Keratinocyte (primary cell): Measurements from ENCODE around the gene GNG4. TPM values are rescaled to one million over a fixed set of nuclear protein-coding genes. Genes with fewer than 3 reads are reported as not detected.
"Not testable (repeated sequence)": the region's sequence is repeated elsewhere in the genome, so short reads cannot be mapped to it uniquely, and the experiment has no call there.

Experiments
- DNase-seq: peaks from one replicate; pipeline ENCODE4 v3.0.0-alpha.2; 2011; ENCODE audit warnings: low read depth, missing footprints, low spot score
- FAIRE-seq: peaks from 2 replicates; lab custom pipeline; 2011; peaks lifted over from hg19 to GRCh38; lab: Jason Lieb, UNC
- H2AFZ ChIP-seq: 2 replicates; pipeline ENCODE4 v1.6.0; 2012; ENCODE audit warnings: low read length, control low read depth, inconsistent platforms; ENCODE audit not compliant: control insufficient read depth
- H3K27ac ChIP-seq: 2 replicates; pipeline ENCODE4 v1.5.1; 2011; ENCODE audit warnings: low read length; ENCODE audit not compliant: control insufficient read depth, insufficient read depth
- H3K27me3 ChIP-seq: 3 replicates; pipeline ENCODE4 v1.6.0; 2011; ENCODE audit warnings: low read length; ENCODE audit not compliant: control insufficient read depth, insufficient read depth; ENCODE audit errors: extremely low read depth
- H3K36me3 ChIP-seq, 2 experiments: 2 replicates in 1 of 2; 3 replicates in 1 of 2; pipeline ENCODE4 v1.5.1; 2011; ENCODE audit warnings: low read length in 2 of 2, mild to moderate bottlenecking in 1 of 2; ENCODE audit not compliant: control insufficient read depth in 2 of 2, insufficient read depth in 2 of 2; ENCODE audit errors: extremely low read depth in 1 of 2
- H3K4me1 ChIP-seq: 3 replicates; pipeline ENCODE4 v1.5.1; 2011; ENCODE audit warnings: low read length; ENCODE audit not compliant: control insufficient read depth, insufficient read depth; ENCODE audit errors: extremely low read depth
- H3K4me2 ChIP-seq: 3 replicates; pipeline ENCODE4 v1.6.0; 2011; ENCODE audit warnings: low read depth, low read length; ENCODE audit not compliant: control insufficient read depth, insufficient read depth; ENCODE audit errors: extremely low read depth
- H3K4me3 ChIP-seq, 3 experiments: fragments of 200-600 bp in 1 of 3; sonication (generic) in 1 of 3; 2 replicates in 2 of 3; 3 replicates in 1 of 3; pipeline ENCODE4 v1.5.1; 2011 to 2016; ENCODE audit warnings: low read length in 3 of 3, mild to moderate bottlenecking in 3 of 3, control low read depth in 2 of 3, inconsistent platforms in 1 of 3, low read depth in 1 of 3, mixed read lengths in 1 of 3, mixed run types in 1 of 3, moderate library complexity in 1 of 3; ENCODE audit not compliant: control insufficient read depth in 2 of 3, insufficient read depth in 2 of 3; ENCODE audit errors: extremely low read depth in 1 of 3
- H3K79me2 ChIP-seq: 2 replicates; pipeline ENCODE4 v1.6.0; 2012; ENCODE audit warnings: low read length; ENCODE audit not compliant: control insufficient read depth, insufficient read depth
- H3K9ac ChIP-seq: 3 replicates; pipeline ENCODE4 v1.6.0; 2011; ENCODE audit warnings: low read length; ENCODE audit not compliant: control insufficient read depth, insufficient read depth; ENCODE audit errors: extremely low read depth
- H3K9me1 ChIP-seq: 3 replicates; pipeline ENCODE4 v1.6.0; 2011; ENCODE audit warnings: low read length; ENCODE audit not compliant: control insufficient read depth, insufficient read depth; ENCODE audit errors: extremely low read depth
- H3K9me3 ChIP-seq: 2 replicates; pipeline ENCODE4 v1.5.1; 2012; ENCODE audit warnings: low read depth, low read length; ENCODE audit not compliant: control insufficient read depth
- H4K20me1 ChIP-seq: 3 replicates; pipeline ENCODE4 v1.6.0; 2011; ENCODE audit warnings: low read length; ENCODE audit not compliant: control insufficient read depth, insufficient read depth; ENCODE audit errors: extremely low read depth
- CTCF ChIP-seq, 3 experiments: IDR thresholded peaks in 1 of 3; conservative IDR thresholded peaks in 1 of 3; optimal IDR thresholded peaks in 1 of 3; 2 replicates in 2 of 3; 3 replicates in 1 of 3; pipeline versions ENCODE3 to v1.5.1; 2011; ENCODE audit warnings: low read length in 3 of 3, mild to moderate bottlenecking in 3 of 3, moderate library complexity in 2 of 3, control low read depth in 1 of 3, inconsistent platforms in 1 of 3; ENCODE audit not compliant: insufficient read depth in 2 of 3; ENCODE audit errors: extremely low read depth in 1 of 3
- EZH2 ChIP-seq: IDR thresholded peaks from one replicate; pipeline ENCODE4 v1.6.1; 2012; ENCODE audit warnings: inconsistent platforms, mild to moderate bottlenecking, low read length, moderate library complexity
- dilution Hi-C: fragments of 300-500 bp; cut with MboI; formaldehyde crosslinking; loops from one replicate; pipeline ENCODE4 v1.7.0; 2020; ENCODE audit warnings: low sequenced_read_pairs; ENCODE audit not compliant: extremely low pct_ligation_motif_present
- polyA plus RNA-seq, 5 experiments: library from polyadenylated mRNA; depleted of rRNA in 3 of 5; stranded (reverse) in 3 of 5; stranded (forward) in 1 of 5; unstranded in 1 of 5; fragments of >200 nt; gene quantifications; 1 replicate in 1 of 5; 2 replicates in 3 of 5; 3 replicates in 1 of 5; pipeline versions ENCODE4 v1.2.1 to v1.2.3, GENCODE V29; 2011 to 2012; ENCODE audit warnings: missing spikeins in 2 of 5, low read depth in 1 of 5, low replicate concordance in 1 of 5

The GNG4 gene
- polyA plus RNA-seq, 1 donor (not counting 4 experiments of a cell fraction or from before 2014, with no cell fraction given) = 0.07 TPM

- no peaks in the 10 kb centered on the region for H3K9me3 ChIP-seq
These were observed 104.2 kb downstream of the GNG4 start for GRCh38 chr1:235545292-235545930.

GRCh38 chr1:235542845-235543244, 106.7 kb downstream of the GNG4 start:
- H3K9me1 ChIP-seq, H3K36me3 ChIP-seq, H3K9ac ChIP-seq, H3K9me3 ChIP-seq, H4K20me1 ChIP-seq, DNase-seq, H3K4me2 ChIP-seq, H3K27me3 ChIP-seq, H3K4me1 ChIP-seq, H3K79me2 ChIP-seq, FAIRE-seq, H3K4me3 ChIP-seq, H3K27ac ChIP-seq, dilution Hi-C loops, H2AFZ ChIP-seq: not testable (repeated sequence)

More at GRCh38 chr1:235545292-235545930, 104.2 kb downstream of the GNG4 start:
- dilution Hi-C loops = no loop called here
- no peak overlapping the region for H3K4me3 ChIP-seq
- H2AFZ ChIP-seq = no peak overlapping the region
- FAIRE-seq (no peak), DNase-seq (no peak)
- no peak for TF ChIP-seq EZH2
- TF ChIP-seq CTCF (optimal IDR thresholded peaks at IDR 0.05 in 1 of 3, IDR thresholded peaks at IDR 0.05 in 1 of 3, conservative IDR thresholded peaks at IDR 0.05 in 1 of 3; ENCODE audit: extremely low read depth in 1 of 3, insufficient read depth in 2 of 3, low read length in 3 of 3) = no peak
- no peak overlapping the region for H3K27ac ChIP-seq
- H3K9me1 ChIP-seq = no peaks in the 10 kb centered on the region
- H3K4me2 ChIP-seq = no peak overlapping the region
- no peaks in the 10 kb centered on the region for H3K36me3 ChIP-seq
- H3K9ac ChIP-seq = no peak overlapping the region
- no peaks in the 10 kb centered on the region for H3K27me3 ChIP-seq
- no peaks in the 10 kb centered on the region for H3K79me2 ChIP-seq
- H3K4me1 ChIP-seq = no peaks in the 10 kb centered on the region
- no peaks in the 10 kb centered on the region for H4K20me1 ChIP-seq
